Adrenal gland (tissue), 5 donors: ENCODE results near the gene CSPG5.

Source experiments
- CTCF ChIP-seq, 6 experiments: fragments of 450-650 bp in 4 of 6; fragments of 200-600 bp in 2 of 6; sonication (generic) in 1 of 6; IDR thresholded peaks; 1 replicate in 5 of 6; 2 replicates in 1 of 6; pipeline versions ENCODE4 v1.5.1 to v1.8.0; 2016 to 2021; ENCODE audit warnings: antibody characterized with exemption in 6 of 6, mild to moderate bottlenecking in 2 of 6, moderate library complexity in 1 of 6
- POLR2A ChIP-seq, 2 donors: fragments of 450-650 bp; IDR thresholded peaks; one replicate each; pipeline ENCODE4 v1.6.1; 2017; ENCODE audit warnings: antibody characterized with exemption in 2 of 2, mild to moderate bottlenecking in 2 of 2, moderate library complexity in 1 of 2
- donor health status: DM: no; HTN: no; CAD: no.

DNA sequence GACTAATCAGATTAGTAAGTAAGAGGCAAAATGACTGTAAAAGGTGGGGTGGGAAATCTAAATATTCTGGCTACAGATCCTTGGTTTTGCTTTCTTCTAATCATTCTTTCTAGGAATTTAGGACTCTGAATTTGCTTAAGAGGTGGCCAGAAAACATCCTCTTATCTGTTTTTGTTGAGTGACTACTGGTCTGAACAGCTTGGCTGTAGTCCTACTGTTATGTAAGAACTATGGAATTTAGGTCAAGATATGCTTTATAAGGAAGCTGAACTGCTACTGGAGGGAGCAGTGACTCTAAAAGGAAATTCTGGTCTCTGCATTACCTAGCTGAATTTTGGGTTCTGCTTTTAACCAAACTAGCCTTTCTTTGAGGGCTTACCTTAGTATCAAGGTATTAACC lies 33.5 kb upstream of the CSPG5 start:
- no peak for TF ChIP-seq CTCF (IDR thresholded peaks at IDR 0.05)
- no peak for TF ChIP-seq POLR2A (IDR thresholded peaks at IDR 0.05)
